Fibroblast of villous mesenchyme (primary cell): ENCODE data around the gene CHRDL2. TPM values are rescaled to one million over a fixed set of nuclear protein-coding genes. Genes with fewer than 3 reads are reported as not detected.
A peak's percentile ranks its signal among the peaks of the same experiment; 100 is the strongest.

Experiments used
- DNase-seq: peaks from one replicate; pipeline ENCODE4 v3.0.0-alpha.2; 2010; ENCODE audit warnings: low read depth
- H3K4me3 ChIP-seq: 2 replicates; pipeline ENCODE4 v1.5.1; 2011; ENCODE audit warnings: low read depth, mild to moderate bottlenecking, low read length
- CTCF ChIP-seq: IDR thresholded peaks from 2 replicates; pipeline ENCODE4 v1.5.1; 2012; ENCODE audit warnings: low read depth, mild to moderate bottlenecking, low read length; ENCODE audit not compliant: insufficient read depth
- total RNA-seq: library from RNA; depleted of rRNA; stranded (reverse); fragments of >200 nt; gene quantifications from 2 replicates; pipeline ENCODE4 v1.2.3, GENCODE V29; 2012

Gene CHRDL2
- total RNA-seq, 1 donor = not detected

- TF ChIP-seq CTCF = no peak
These were observed 52.4 kb downstream of the CHRDL2 start for GRCh38 chr11:74678591-74679512.

GRCh38 chr11:74678041-74678440 lies 53.2 kb downstream of the CHRDL2 start:
- DNase-seq = no peak
- TF ChIP-seq CTCF = no peak
- no peak overlapping the region for H3K4me3 ChIP-seq

More at GRCh38 chr11:74678591-74679512, 52.4 kb downstream of the CHRDL2 start:
- peak; percentile 64 for DNase-seq
- H3K4me3 ChIP-seq = no peak overlapping the region

GRCh38 chr11:74677131-74677530 lies 54.1 kb downstream of the CHRDL2 start:
- peak; percentile 42 for DNase-seq
- H3K4me3 ChIP-seq = no peak overlapping the region
- TF ChIP-seq CTCF = no peak

GRCh38 chr11:74676596-74676995 lies 54.6 kb downstream of the CHRDL2 start:
- H3K4me3 ChIP-seq = no peak overlapping the region
- TF ChIP-seq CTCF = no peak
- no peak for DNase-seq

- TF ChIP-seq CTCF = no peak
- DNase-seq = no peak
- no peak overlapping the region for H3K4me3 ChIP-seq
These were observed 55.5 kb downstream of the CHRDL2 start for GRCh38 chr11:74675761-74676160.

GRCh38 chr11:74673693-74674360 lies 57.4 kb downstream of the CHRDL2 start:
- no peak for TF ChIP-seq CTCF
- no peak overlapping the region for H3K4me3 ChIP-seq
- DNase-seq = no peak
